Panc1 (cell line): ENCODE data around the gene ADAM12.
"Not testable (repeated sequence)": the region's sequence is repeated elsewhere in the genome, so short reads cannot be mapped to it uniquely, and the experiment has no call there.

ENCODE experiments used
- CTCF ChIP-seq: fragments of 450-650 bp; IDR thresholded peaks from 2 replicates; pipeline ENCODE4 v1.5.1; 2017; ENCODE audit warnings: mild to moderate bottlenecking
- POLR2AphosphoS5 ChIP-seq: IDR thresholded peaks from 2 replicates; pipeline ENCODE4 v1.6.1; 2012; ENCODE audit warnings: mild to moderate bottlenecking, low read depth, low read length, moderate library complexity
- REST ChIP-seq, 2 experiments: IDR thresholded peaks; 2 replicates each; pipeline ENCODE4 v1.6.1; 2011 to 2012; ENCODE audit warnings: low read depth in 2 of 2, control low read depth in 1 of 2, low read length in 1 of 2, mild to moderate bottlenecking in 1 of 2, moderate library complexity in 1 of 2; ENCODE audit not compliant: insufficient read depth in 1 of 2

- TF ChIP-seq REST (IDR thresholded peaks at IDR 0.05; ENCODE audit: insufficient read depth in 1 of 2, low read depth in 2 of 2, low read length in 1 of 2); CTCF; POLR2AphosphoS5: not testable (repeated sequence)
These were observed 141.9 kb downstream of the ADAM12 start for GRCh38 chr10:126246396-126246795.
